Hindlimb muscle (tissue), 1 donor: ENCODE data around the gene CD70. TPM values are rescaled to one million over a fixed set of nuclear protein-coding genes. Genes with fewer than 3 reads are reported as not detected.
"Not testable (repeated sequence)": the region's sequence is repeated elsewhere in the genome, so short reads cannot be mapped to it uniquely, and the experiment has no call there.

Source experiments
- DNase-seq: peaks from one replicate; pipeline ENCODE4 v3.0.0-alpha.2; 2013
- polyA plus RNA-seq: library from polyadenylated mRNA; unstranded; fragments of 120-200 nt; gene quantifications from one replicate; pipeline ENCODE4 v1.2.1, GENCODE V29; 2013; ENCODE audit not compliant: insufficient read length

Gene CD70
- not detected for polyA plus RNA-seq

GRCh38 chr19:6590827-6591319 is at the start of gene CD70:
TSS of gene CD70 (minus strand) at chr19:6591150. CDS start at chr19:6591002, 148 bp downstream.
- DNase-seq: no peak

GRCh38 chr19:6640333-6640732 is 49.4 kb upstream of the CD70 start:
- not testable (repeated sequence) for DNase-seq

GRCh38 chr19:6639439-6639838 is 48.5 kb upstream of the CD70 start:
- DNase-seq: no peak

GRCh38 chr19:6633456-6633813 is 42.5 kb upstream of the CD70 start:
- not testable (repeated sequence) for DNase-seq

- peak; percentile 48 for DNase-seq
These were observed 42.0 kb upstream of the CD70 start for GRCh38 chr19:6632747-6633455.

GRCh38 chr19:6632002-6632621 is 41.2 kb upstream of the CD70 start:
- peak; percentile 73 for DNase-seq

- no peak for DNase-seq
These were observed 35.8 kb upstream of the CD70 start for GRCh38 chr19:6626764-6627163.

- no peak for DNase-seq
These were observed 26.4 kb upstream of the CD70 start for GRCh38 chr19:6617374-6617773.

GRCh38 chr19:6616011-6616410 is 25.1 kb upstream of the CD70 start:
- no peak for DNase-seq

- no peak for DNase-seq
These were observed 22.8 kb upstream of the CD70 start for GRCh38 chr19:6613711-6614110.

- DNase-seq: peak; percentile 74
These were observed 20.2 kb upstream of the CD70 start for GRCh38 chr19:6610934-6611852.

GRCh38 chr19:6608940-6609339 is 18.0 kb upstream of the CD70 start:
- no peak for DNase-seq

- not testable (repeated sequence) for DNase-seq
These were observed 17.2 kb upstream of the CD70 start for GRCh38 chr19:6608146-6608545.

- DNase-seq: not testable (repeated sequence)
These were observed 15.5 kb upstream of the CD70 start for GRCh38 chr19:6606276-6607070.

GRCh38 chr19:6604906-6605305 is 14.0 kb upstream of the CD70 start:
- no peak for DNase-seq

GRCh38 chr19:6602729-6603114 is 11.8 kb upstream of the CD70 start:
- no peak for DNase-seq

- DNase-seq: not testable (repeated sequence)
These were observed 10.6 kb upstream of the CD70 start for GRCh38 chr19:6601537-6602052.

- not testable (repeated sequence) for DNase-seq
These were observed 10.1 kb upstream of the CD70 start for GRCh38 chr19:6600951-6601536.

- DNase-seq: no peak
These were observed 9.0 kb upstream of the CD70 start for GRCh38 chr19:6599866-6600454.

- DNase-seq: not testable (repeated sequence)
These were observed 7.4 kb upstream of the CD70 start for GRCh38 chr19:6598254-6598892.
